Measurements from ENCODE around the gene TMEM232. TPM values are rescaled to one million over a fixed set of nuclear protein-coding genes. Genes with fewer than 3 reads are reported as not detected.

TMEM232 gene
- total RNA-seq, 1 donor from 2014 or later = 8.4 TPM

- Mint-ChIP-seq H3K4me3 (ENCODE audit: low read depth) (no peak overlapping the region), H3K36me3 (ENCODE audit: insufficient read depth) (no peaks in the 10 kb centered on the region), H3K27ac (no peak overlapping the region), H3K27me3 (no peaks in the 10 kb centered on the region), H3K9me3 (ENCODE audit: low read depth) (no peaks in the 10 kb centered on the region), H3K4me1 (ENCODE audit: low read depth) (peaks cover 4% of the 10 kb centered on the region)
- no peak for DNase-seq (ENCODE audit: low spot score, unreplicated experiment)
- TF ChIP-seq CTCF (IDR thresholded peaks at IDR 0.05; ENCODE audit: unreplicated experiment) = peak; percentile 56
Measured at GRCh38 chr5:110590187-110590586, 136.3 kb downstream of the TMEM232 start.

- Mint-ChIP-seq H3K27me3 (no peaks in the 10 kb centered on the region), H3K4me1 (ENCODE audit: low read depth) (peaks cover 4% of the 10 kb centered on the region), H3K9me3 (ENCODE audit: low read depth) (no peaks in the 10 kb centered on the region), H3K27ac (peak overlapping the region; percentile 25), H3K4me3 (ENCODE audit: low read depth) (no peak overlapping the region), H3K36me3 (ENCODE audit: insufficient read depth) (no peaks in the 10 kb centered on the region)
- DNase-seq (ENCODE audit: low spot score, unreplicated experiment) = no peak
- no peak for TF ChIP-seq CTCF (IDR thresholded peaks at IDR 0.05; ENCODE audit: unreplicated experiment)
Measured at GRCh38 chr5:110588286-110588980, 138.0 kb downstream of the TMEM232 start.

GRCh38 chr5:110580625-110581024, 145.8 kb downstream of the TMEM232 start:
- H3K27ac Mint-ChIP-seq = no peak overlapping the region
- peaks cover 1% of the 10 kb centered on the region for H3K36me3 Mint-ChIP-seq (ENCODE audit: insufficient read depth)
- no peaks in the 10 kb centered on the region for H3K27me3 Mint-ChIP-seq
- no peak for TF ChIP-seq CTCF (IDR thresholded peaks at IDR 0.05; ENCODE audit: unreplicated experiment)
- no peak overlapping the region for H3K4me3 Mint-ChIP-seq (ENCODE audit: low read depth)
- peaks cover 13% of the 10 kb centered on the region for H3K9me3 Mint-ChIP-seq (ENCODE audit: low read depth)
- DNase-seq (ENCODE audit: low spot score, unreplicated experiment) = no peak
- H3K4me1 Mint-ChIP-seq (ENCODE audit: low read depth) = peaks cover 9% of the 10 kb centered on the region

- H3K27ac Mint-ChIP-seq = no peak overlapping the region
- H3K36me3 Mint-ChIP-seq (ENCODE audit: insufficient read depth) = peaks cover 1% of the 10 kb centered on the region
- TF ChIP-seq CTCF (IDR thresholded peaks at IDR 0.05; ENCODE audit: unreplicated experiment) = no peak
- DNase-seq (ENCODE audit: low spot score, unreplicated experiment) = no peak
- H3K9me3 Mint-ChIP-seq (ENCODE audit: low read depth) = peaks cover 7% of the 10 kb centered on the region
- peaks cover 9% of the 10 kb centered on the region for H3K4me1 Mint-ChIP-seq (ENCODE audit: low read depth)
- no peak overlapping the region for H3K4me3 Mint-ChIP-seq (ENCODE audit: low read depth)
- H3K27me3 Mint-ChIP-seq = no peaks in the 10 kb centered on the region
Measured at GRCh38 chr5:110572729-110573128, 153.7 kb downstream of the TMEM232 start.

- DNase-seq (ENCODE audit: low spot score, unreplicated experiment) = no peak
- no peak for TF ChIP-seq CTCF (IDR thresholded peaks at IDR 0.05; ENCODE audit: unreplicated experiment)
- no peak overlapping the region for H3K27ac Mint-ChIP-seq
- H3K36me3 Mint-ChIP-seq (ENCODE audit: insufficient read depth) = no peaks in the 10 kb centered on the region
- H3K4me3 Mint-ChIP-seq (ENCODE audit: low read depth) = no peak overlapping the region
- H3K27me3 Mint-ChIP-seq = no peaks in the 10 kb centered on the region
- peaks cover 2% of the 10 kb centered on the region for H3K4me1 Mint-ChIP-seq (ENCODE audit: low read depth)
- no peaks in the 10 kb centered on the region for H3K9me3 Mint-ChIP-seq (ENCODE audit: low read depth)
Measured at GRCh38 chr5:110562191-110562590, 164.3 kb downstream of the TMEM232 start.

Measured in progenitor cell of endocrine pancreas (in vitro differentiated cells).